Breast epithelium (tissue), 4 donors: ENCODE results near the gene AURKAIP1. TPM values are rescaled to one million over a fixed set of nuclear protein-coding genes. Genes with fewer than 3 reads are reported as not detected.
"Not testable (repeated sequence)": the region's sequence is repeated elsewhere in the genome, so short reads cannot be mapped to it uniquely, and the experiment has no call there.

Experiments
- DNase-seq, 2 donors: peaks; one replicate each; pipeline ENCODE4 v3.0.0-alpha.2; 2019; ENCODE audit warnings: low spot score in 2 of 2
- H3K27ac ChIP-seq, 2 donors: fragments of 200-600 bp; sonication (generic) in 1 of 2; one replicate each; pipeline ENCODE4 v1.5.1; 2016 to 2019; ENCODE audit warnings: mild to moderate bottlenecking in 1 of 2
- H3K27me3 ChIP-seq, 2 donors: fragments of 200-600 bp; sonication (generic) in 1 of 2; one replicate each; pipeline versions ENCODE4 v1.5.1 to v1.6.0; 2017 to 2019; ENCODE audit warnings: control low read depth in 1 of 2, mild to moderate bottlenecking in 1 of 2
- H3K36me3 ChIP-seq: fragments of 200-600 bp; one replicate; pipeline ENCODE4 v1.5.1; 2019
- H3K4me1 ChIP-seq, 2 donors: fragments of 200-600 bp; sonication (generic); one replicate each; pipeline ENCODE4 v1.5.1; 2016 to 2019; ENCODE audit warnings: control low read depth in 1 of 2
- H3K4me3 ChIP-seq, 3 donors: fragments of 200-600 bp; sonication (generic); 1 replicate in 2 of 3; 2 replicates in 1 of 3; pipeline ENCODE4 v1.5.1; 2016 to 2019; ENCODE audit warnings: mild to moderate bottlenecking in 3 of 3, moderate library complexity in 2 of 3
- H3K9me3 ChIP-seq, 2 donors: fragments of 200-600 bp; sonication (generic) in 1 of 2; one replicate each; pipeline ENCODE4 v1.5.1; 2016 to 2019; ENCODE audit warnings: control low read depth in 1 of 2
- POLR2A ChIP-seq: fragments of 450-650 bp; IDR thresholded peaks from one replicate; pipeline ENCODE4 v1.6.1; 2016; ENCODE audit warnings: antibody characterized with exemption, mild to moderate bottlenecking, moderate library complexity
- POLR2AphosphoS5 ChIP-seq, 3 donors: sonication (generic); formaldehyde crosslinking; IDR thresholded peaks; one replicate each; pipeline ENCODE4 v1.6.1; 2017; ENCODE audit warnings: antibody characterized with exemption in 3 of 3
- intact Hi-C: fragments of 100-400 bp; cut with DNase I; formaldehyde crosslinking; loops from one replicate; pipeline ENCODE4 v1.15.1; 2023; ENCODE audit warnings: low total_unique reads
- total RNA-seq, 3 donors: library from RNA; depleted of rRNA; stranded (reverse); fragments of >200 nt; gene quantifications; one replicate each; pipeline ENCODE4 v1.1.0, GENCODE V29; 2016
- TF ChIP-seq, protein P1 (sequence below), 3 donors: fragments of 450-650 bp; IDR thresholded peaks; one replicate each; pipeline ENCODE4 v1.5.1; 2016 to 2017; ENCODE audit warnings: antibody characterized with exemption in 3 of 3, mild to moderate bottlenecking in 3 of 3, moderate library complexity in 3 of 3

AURKAIP1 gene
- total RNA-seq, 3 donors from 2014 or later = 91.3 to 116 (median 99.6) TPM

DNA sequence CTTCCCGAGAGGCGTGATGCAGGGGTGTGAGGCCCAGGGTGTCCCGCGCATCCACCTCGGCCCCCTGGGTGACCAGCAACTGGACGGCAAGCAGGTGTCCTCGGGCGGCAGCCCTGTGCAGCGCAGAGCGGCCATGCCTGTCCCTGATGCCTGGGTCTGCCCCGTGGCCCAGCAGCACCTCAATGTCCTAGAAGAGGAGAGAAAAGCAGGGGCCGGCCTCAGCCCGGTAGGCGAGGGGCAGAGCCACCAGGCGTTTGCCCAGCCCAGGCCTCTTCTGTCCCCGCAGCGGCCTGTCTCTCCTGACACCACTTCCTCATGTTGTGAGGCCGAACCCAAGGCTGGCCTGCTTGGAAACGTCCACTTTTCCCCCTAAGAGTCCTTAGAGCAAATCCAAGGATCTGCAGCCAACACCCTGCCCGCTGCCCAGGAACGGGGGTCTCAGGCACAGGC is 44.4 kb upstream of the AURKAIP1 start:
- DNase-seq = no peak
- peaks cover 4 to 6% of the 10 kb centered on the region in 2 donors for H3K4me1 ChIP-seq
- H3K4me3 ChIP-seq = peak overlapping the region; percentile 37 to 75 (median 60)
- peak overlapping the region; percentile 81 to 93 for H3K27ac ChIP-seq
- no peaks in the 10 kb centered on the region for H3K27me3 ChIP-seq
- TF ChIP-seq, protein P1, sequence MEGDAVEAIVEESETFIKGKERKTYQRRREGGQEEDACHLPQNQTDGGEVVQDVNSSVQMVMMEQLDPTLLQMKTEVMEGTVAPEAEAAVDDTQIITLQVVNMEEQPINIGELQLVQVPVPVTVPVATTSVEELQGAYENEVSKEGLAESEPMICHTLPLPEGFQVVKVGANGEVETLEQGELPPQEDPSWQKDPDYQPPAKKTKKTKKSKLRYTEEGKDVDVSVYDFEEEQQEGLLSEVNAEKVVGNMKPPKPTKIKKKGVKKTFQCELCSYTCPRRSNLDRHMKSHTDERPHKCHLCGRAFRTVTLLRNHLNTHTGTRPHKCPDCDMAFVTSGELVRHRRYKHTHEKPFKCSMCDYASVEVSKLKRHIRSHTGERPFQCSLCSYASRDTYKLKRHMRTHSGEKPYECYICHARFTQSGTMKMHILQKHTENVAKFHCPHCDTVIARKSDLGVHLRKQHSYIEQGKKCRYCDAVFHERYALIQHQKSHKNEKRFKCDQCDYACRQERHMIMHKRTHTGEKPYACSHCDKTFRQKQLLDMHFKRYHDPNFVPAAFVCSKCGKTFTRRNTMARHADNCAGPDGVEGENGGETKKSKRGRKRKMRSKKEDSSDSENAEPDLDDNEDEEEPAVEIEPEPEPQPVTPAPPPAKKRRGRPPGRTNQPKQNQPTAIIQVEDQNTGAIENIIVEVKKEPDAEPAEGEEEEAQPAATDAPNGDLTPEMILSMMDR (IDR thresholded peaks at IDR 0.05) = no peak
- TF ChIP-seq POLR2AphosphoS5 (IDR thresholded peaks at IDR 0.05) (no peak), POLR2A (no peak)
- H3K36me3 ChIP-seq = no peaks in the 10 kb centered on the region
- intact Hi-C loops = no loop called here
- no peaks in the 10 kb centered on the region for H3K9me3 ChIP-seq

DNA sequence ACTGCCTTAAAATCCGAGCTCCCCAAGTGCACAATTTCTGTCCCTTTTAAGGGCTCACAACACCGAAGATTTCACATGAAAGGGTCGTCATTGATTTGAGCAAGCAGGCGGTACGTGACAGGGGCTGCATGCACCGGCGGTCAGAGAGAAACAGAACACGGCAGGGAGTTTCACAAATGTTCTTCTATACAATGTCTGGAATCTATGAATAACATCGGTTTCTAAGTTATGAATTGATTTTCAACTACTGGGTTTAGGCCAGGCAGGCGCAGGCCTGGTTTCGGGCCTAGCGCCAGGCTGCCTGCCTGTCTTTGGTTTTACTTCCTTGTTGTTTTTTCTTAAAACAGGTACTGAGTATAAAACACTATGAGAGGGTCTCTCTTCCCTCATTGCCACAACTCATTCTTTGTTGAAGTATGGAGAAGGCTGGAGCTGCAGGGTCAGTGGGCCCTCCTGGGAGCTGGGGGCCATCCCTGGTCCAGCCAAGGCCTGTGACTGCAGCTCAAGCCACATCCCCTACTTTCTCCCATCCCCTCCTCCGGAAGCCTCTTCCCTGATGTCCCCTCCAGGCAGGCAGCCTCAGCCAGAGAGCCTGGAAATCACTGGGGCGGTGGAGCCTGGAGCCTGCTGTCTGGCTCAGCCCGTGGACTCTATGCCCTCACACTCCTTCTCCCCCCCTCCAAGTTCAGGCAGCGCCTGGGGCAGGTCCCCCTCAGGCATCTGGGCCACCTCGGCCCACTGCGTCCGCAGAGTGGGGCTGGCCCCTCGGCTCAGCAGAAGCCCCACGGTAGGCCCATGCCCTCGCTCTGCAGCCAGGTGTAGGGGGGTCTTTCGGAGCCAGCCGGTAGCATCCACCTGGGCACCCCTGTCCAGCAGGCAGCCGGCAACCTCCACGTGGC is 43.7 kb upstream of the AURKAIP1 start:
- Histone ChIP-seq H3K36me3 (no peaks in the 10 kb centered on the region), H3K4me3 (peak overlapping the region in 2 of 3 donors; percentile 60 to 75), H3K9me3 (no peaks in the 10 kb centered on the region), H3K4me1 (peaks cover 4 to 6% of the 10 kb centered on the region in 2 donors), H3K27ac (peak overlapping the region; percentile 81 to 93), H3K27me3 (no peaks in the 10 kb centered on the region)
- no peak for TF ChIP-seq POLR2AphosphoS5 (IDR thresholded peaks at IDR 0.05)
- TF ChIP-seq, protein P1 (IDR thresholded peaks at IDR 0.05) = no peak
- TF ChIP-seq POLR2A = no peak
- DNase-seq = no peak
- intact Hi-C loops = no loop called here

DNA sequence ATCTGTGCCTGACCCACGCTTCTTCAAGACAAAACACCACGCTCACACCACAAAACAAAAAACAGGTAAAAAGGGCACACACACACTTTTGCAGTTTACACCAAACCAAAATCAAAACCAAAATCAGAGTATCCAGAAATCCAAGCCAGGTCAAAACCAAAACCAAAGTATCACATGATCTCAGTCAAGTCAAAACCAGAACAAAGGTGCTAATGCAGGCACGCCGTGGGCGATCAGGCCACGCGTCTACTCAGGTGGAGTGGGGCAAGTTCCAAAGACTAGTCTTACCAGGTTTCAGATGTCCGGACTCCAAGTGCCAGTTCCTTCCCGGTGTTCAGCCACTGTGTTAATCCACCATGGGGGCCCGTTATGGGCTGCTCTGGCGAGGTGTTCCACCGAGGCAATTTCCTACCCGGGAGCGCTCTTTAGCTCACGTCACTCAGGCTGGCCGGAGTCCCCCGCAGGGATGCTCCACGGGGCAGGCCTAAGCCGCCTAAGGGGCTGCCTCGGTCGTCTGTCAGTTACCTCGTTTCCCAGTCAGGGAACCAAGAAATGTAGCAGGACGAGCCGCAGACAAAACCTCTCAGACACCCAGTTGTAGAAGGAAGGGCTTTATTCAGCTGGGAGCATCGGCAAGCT is 42.9 kb upstream of the AURKAIP1 start:
- H3K9me3 ChIP-seq, intact Hi-C loops, H3K4me1 ChIP-seq, H3K27me3 ChIP-seq, H3K36me3 ChIP-seq: not testable (repeated sequence)
- TF ChIP-seq POLR2AphosphoS5 (IDR thresholded peaks at IDR 0.05) = peak in 1 of 3 donors; percentile 65
- Histone ChIP-seq H3K27ac (peak overlapping the region; percentile 81 to 93), H3K4me3 (peak overlapping the region in 2 of 3 donors; percentile 11 to 38)
- peak in 1 of 2 donors; percentile 83 for DNase-seq

DNA sequence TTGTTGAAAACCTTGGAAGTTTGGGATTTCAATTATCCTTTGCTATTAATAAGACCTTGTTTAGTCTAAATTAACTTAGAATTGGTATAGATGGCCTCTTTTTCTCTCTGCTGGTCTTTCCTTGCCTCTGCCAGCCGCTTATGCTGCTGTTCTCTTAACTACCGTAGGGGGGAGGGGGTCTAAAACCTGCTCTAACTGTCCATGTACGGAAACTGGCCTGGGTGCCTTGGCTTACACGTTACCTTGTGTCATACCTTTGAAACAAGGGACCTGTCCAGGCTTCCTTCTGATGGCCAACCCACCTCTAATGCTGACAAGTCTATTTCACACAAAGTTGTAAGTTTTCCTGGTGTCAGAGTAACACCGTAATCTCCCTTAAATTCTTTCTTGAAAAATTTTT is 42.4 kb upstream of the AURKAIP1 start:
- H3K36me3 ChIP-seq, H3K9me3 ChIP-seq, H3K27me3 ChIP-seq, intact Hi-C loops, DNase-seq, H3K4me1 ChIP-seq: not testable (repeated sequence)
- Histone ChIP-seq H3K4me3 (peak overlapping the region in 1 of 3 donors; percentile 11), H3K27ac (peak overlapping the region in 1 of 2 donors; percentile 81)

DNA sequence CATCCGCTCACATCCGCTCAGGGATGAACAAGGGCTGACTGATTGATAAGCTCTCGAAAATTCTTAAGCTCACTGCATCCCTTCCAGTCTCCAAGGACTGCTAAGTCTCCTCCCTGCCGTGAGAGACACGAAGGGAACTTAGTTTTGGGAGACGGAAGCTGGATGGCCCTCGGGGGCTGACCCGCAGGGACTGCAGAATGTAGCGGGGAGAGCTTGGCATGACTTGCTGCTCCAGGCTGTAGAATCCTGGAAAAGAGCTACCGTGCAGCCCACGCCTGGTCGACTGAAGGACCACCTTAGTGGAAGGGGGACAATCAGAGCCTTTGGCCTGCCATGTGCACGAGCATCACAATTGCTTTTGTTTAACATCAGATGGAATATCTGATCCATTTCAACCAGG is 40.7 kb upstream of the AURKAIP1 start:
- Histone ChIP-seq H3K36me3 (no peaks in the 10 kb centered on the region), H3K27me3 (no peaks in the 10 kb centered on the region), H3K4me1 (peaks cover 2 to 4% of the 10 kb centered on the region in 2 donors), H3K4me3 (no peak overlapping the region), H3K9me3 (no peaks in the 10 kb centered on the region), H3K27ac (no peak overlapping the region)
- no peak for DNase-seq
- no peak for TF ChIP-seq POLR2A
- TF ChIP-seq, protein P1 (IDR thresholded peaks at IDR 0.05) = no peak
- TF ChIP-seq POLR2AphosphoS5 (IDR thresholded peaks at IDR 0.05) = no peak
- intact Hi-C loops = no loop called here

DNA sequence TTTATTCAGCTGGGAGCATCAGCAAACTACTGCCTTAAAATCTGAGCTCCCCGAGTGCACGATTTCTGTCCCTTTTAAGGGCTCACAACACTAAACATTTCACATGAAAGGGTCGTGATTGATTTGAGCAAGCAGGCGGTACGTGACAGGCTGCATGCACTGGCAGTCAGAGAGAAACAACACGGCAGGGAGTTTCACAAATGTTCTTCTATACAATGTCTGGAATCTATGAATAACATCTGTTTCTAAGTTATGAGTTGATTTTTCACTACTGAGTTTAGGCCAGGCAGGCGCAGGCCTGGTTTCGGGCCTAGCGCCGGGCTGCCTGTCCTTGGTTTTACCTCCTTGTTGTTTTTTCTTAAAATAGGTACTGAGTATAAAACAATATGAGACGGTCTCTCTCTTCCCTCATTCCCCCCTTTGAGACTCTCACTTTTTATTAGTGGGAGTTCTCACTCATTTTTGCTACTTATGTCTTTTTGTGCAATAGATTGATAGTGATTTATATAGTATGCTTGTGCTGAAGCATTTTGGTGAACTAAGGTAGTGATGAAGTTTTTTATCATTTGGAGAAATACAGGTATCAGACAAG is 37.4 kb upstream of the AURKAIP1 start:
- H3K9me3 ChIP-seq, DNase-seq, H3K4me3 ChIP-seq, H3K27ac ChIP-seq, H3K4me1 ChIP-seq, intact Hi-C loops, H3K36me3 ChIP-seq, H3K27me3 ChIP-seq: not testable (repeated sequence)
